ENCODE results near the gene IQGAP2.

Gene IQGAP2

DNA sequence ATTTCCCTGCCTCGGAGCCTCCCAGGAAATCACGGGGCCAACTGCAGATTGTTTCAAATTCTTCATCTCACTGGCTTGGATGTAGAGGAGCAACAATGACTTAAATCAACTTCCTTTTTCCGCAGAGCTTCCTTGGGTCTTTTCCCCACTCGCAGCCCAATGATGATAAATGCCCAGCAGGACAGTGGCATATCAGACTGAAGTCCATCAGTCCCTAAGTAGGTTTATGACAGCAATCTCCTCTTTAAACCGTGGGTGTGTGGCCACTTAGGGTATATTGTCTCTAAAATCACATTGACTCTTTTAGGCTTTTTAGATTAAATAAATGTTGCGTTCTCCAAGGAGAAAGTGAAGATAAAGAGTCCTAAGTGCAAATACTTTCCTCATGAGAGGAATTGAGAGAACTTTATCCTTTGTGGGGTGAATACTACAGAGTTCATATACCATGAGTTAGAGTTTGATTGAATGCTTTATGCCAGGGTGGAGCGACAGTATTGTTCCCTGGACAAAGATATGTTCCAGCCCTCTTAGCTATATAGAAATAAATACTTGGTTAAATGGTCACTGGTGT lies 59.1 kb downstream of the IQGAP2 start (continued):
- TF ChIP-seq, protein P1, sequence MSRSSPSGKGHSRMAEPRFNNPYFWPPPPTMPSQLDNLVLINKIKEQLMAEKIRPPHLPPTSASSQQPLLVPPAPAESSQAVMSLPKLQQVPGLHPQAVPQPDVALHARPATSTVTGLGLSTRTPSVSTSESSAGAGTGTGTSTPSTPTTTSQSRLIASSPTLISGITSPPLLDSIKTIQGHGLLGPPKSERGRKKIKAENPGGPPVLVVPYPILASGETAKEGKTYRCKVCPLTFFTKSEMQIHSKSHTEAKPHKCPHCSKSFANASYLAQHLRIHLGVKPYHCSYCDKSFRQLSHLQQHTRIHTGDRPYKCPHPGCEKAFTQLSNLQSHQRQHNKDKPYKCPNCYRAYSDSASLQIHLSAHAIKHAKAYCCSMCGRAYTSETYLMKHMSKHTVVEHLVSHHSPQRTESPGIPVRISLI (tag by site-specific recombination; IDR thresholded peaks at IDR 0.05): no peak
- TF ChIP-seq ZNF169 (tag by site-specific recombination; IDR thresholded peaks at IDR 0.05): no peak

DNA sequence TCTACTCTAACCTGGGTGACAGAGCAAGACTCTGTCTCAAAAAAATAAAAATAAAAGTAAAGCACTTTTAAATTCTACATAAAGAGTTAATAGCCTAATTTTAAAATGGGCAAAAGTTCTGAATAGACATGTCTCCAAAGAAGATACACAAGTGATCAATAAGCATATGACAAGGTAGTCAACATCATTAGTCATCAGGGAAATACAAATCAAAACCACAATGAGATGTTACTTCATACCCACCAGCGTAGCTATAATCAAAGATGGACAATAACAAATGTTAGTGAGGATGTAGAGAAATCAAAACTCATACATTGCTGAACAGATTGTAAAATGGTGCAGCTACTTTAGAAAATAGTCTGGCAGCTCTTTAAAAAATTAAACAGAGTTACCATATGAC lies 64.1 kb downstream of the IQGAP2 start:
- Histone ChIP-seq H3K4me3 (ENCODE audit: low read depth, low read length) (no peak overlapping the region), H3K4me1 (ENCODE audit: control insufficient read depth, insufficient read depth, low read length) (no peaks in the 10 kb centered on the region), H3K27ac (ENCODE audit: extremely low read depth, low read depth, low read length) (no peak overlapping the region), H3K9me3 (ENCODE audit: control insufficient read depth, insufficient read depth, low read depth, low read length) (no peaks in the 10 kb centered on the region), H3K36me3 (ENCODE audit: control insufficient read depth in 2 of 2, insufficient read depth in 1 of 2, low read length in 2 of 2) (no peaks in the 10 kb centered on the region)
- ChIA-PET POLR2A (no interaction called here), CTCF (interaction anchor here (0.7 to 1.6 kb wide), 3 partner anchors 8 to 1083 kb away, joined by 3 to 4 read pairs (median 4); no protein-coding TSS in a partner anchor)
- TF ChIP-seq, protein P2, sequence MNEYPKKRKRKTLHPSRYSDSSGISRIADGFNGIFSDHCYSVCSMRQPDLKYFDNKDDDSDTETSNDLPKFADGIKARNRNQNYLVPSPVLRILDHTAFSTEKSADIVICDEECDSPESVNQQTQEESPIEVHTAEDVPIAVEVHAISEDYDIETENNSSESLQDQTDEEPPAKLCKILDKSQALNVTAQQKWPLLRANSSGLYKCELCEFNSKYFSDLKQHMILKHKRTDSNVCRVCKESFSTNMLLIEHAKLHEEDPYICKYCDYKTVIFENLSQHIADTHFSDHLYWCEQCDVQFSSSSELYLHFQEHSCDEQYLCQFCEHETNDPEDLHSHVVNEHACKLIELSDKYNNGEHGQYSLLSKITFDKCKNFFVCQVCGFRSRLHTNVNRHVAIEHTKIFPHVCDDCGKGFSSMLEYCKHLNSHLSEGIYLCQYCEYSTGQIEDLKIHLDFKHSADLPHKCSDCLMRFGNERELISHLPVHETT (tag by site-specific recombination; IDR thresholded peaks at IDR 0.05): no peak
- TF ChIP-seq ZBTB7A (tag by site-specific recombination; IDR thresholded peaks at IDR 0.05; ENCODE audit: low read depth) (no peak), SP7 (tag by site-specific recombination; IDR thresholded peaks at IDR 0.05) (no peak), ZSCAN30 (tag by site-specific recombination; IDR thresholded peaks at IDR 0.05) (no peak), ZNF530 (tag by site-specific recombination; IDR thresholded peaks at IDR 0.05; ENCODE audit: low read depth) (no peak), AEBP2 (tag by site-specific recombination; IDR thresholded peaks at IDR 0.05; ENCODE audit: borderline replicate concordance) (no peak), ZNF426 (tag by site-specific recombination; IDR thresholded peaks at IDR 0.05) (no peak), ZEB2 (tag by site-specific recombination; IDR thresholded peaks at IDR 0.05) (no peak), ZNF514 (tag by site-specific recombination; IDR thresholded peaks at IDR 0.05) (no peak), ZNF645 (tag by site-specific recombination; IDR thresholded peaks at IDR 0.05) (no peak), SALL2 (tag by site-specific recombination; IDR thresholded peaks at IDR 0.05; ENCODE audit: borderline replicate concordance) (no peak), ZNF10 (tag by site-specific recombination; IDR thresholded peaks at IDR 0.05) (no peak)

- TF ChIP-seq ZNF223 (tag by site-specific recombination; IDR thresholded peaks at IDR 0.05): no peak
- TF ChIP-seq ZFHX2 (tag by site-specific recombination; conservative IDR thresholded peaks at IDR 0.05): no peak
- no peak for TF ChIP-seq ZBTB6 (tag by site-specific recombination; IDR thresholded peaks at IDR 0.05)
- ChIA-PET CTCF (interaction anchor here (1.6 kb wide), 1 partner anchor 10 kb away, joined by 4 read pairs; no protein-coding TSS in a partner anchor), POLR2A (interaction anchor here (0.8 kb wide), 1 partner anchor 18 kb away, joined by 4 read pairs; no protein-coding TSS in a partner anchor)
- no peak overlapping the region for H3K27ac ChIP-seq (ENCODE audit: extremely low read depth, low read depth, low read length)
- no peaks in the 10 kb centered on the region for H3K4me1 ChIP-seq (ENCODE audit: control insufficient read depth, insufficient read depth, low read length)
- no peak overlapping the region for H3K4me3 ChIP-seq (ENCODE audit: low read depth, low read length)
- H3K36me3 ChIP-seq (ENCODE audit: control insufficient read depth in 2 of 2, insufficient read depth in 1 of 2, low read length in 2 of 2): no peaks in the 10 kb centered on the region
- no peaks in the 10 kb centered on the region for H3K9me3 ChIP-seq (ENCODE audit: control insufficient read depth, insufficient read depth, low read depth, low read length)
Measured at GRCh38 chr5:76468635-76469425, 65.7 kb downstream of the IQGAP2 start.

Measured in HEK293 (cell line).